Uterus (tissue), 4 donors: Measurements from ENCODE around the gene GOLGA8H. TPM values are rescaled to one million over a fixed set of nuclear protein-coding genes. Genes with fewer than 3 reads are reported as not detected.
"Not testable (repeated sequence)": the region's sequence is repeated elsewhere in the genome, so short reads cannot be mapped to it uniquely, and the experiment has no call there.

ENCODE experiments used
- DNase-seq, 2 donors: peaks; one replicate each; pipeline ENCODE4 v3.0.0-alpha.2; 2019 to 2020
- H3K27ac ChIP-seq, 2 donors: fragments of 200-600 bp; sonication (generic); 1 replicate in 1 of 2; 2 replicates in 1 of 2; pipeline ENCODE4 v1.5.1; 2016 to 2018
- H3K27me3 ChIP-seq, 2 donors: fragments of 200-600 bp; sonication (generic); one replicate each; pipeline ENCODE4 v1.5.1; 2018 to 2019; ENCODE audit warnings: control low read depth in 1 of 2
- H3K36me3 ChIP-seq, 2 donors: fragments of 200-600 bp; sonication (generic); one replicate each; pipeline ENCODE4 v1.5.1; 2019; ENCODE audit warnings: control low read depth in 1 of 2
- H3K4me1 ChIP-seq, 2 donors: fragments of 200-600 bp; sonication (generic); one replicate each; pipeline ENCODE4 v1.5.1; 2018 to 2019; ENCODE audit warnings: control low read depth in 1 of 2
- H3K4me3 ChIP-seq, 2 donors: fragments of 200-600 bp; sonication (generic); 1 replicate in 1 of 2; 2 replicates in 1 of 2; pipeline ENCODE4 v1.5.1; 2018 to 2019; ENCODE audit warnings: mild to moderate bottlenecking in 1 of 2
- H3K9me3 ChIP-seq, 2 donors: fragments of 200-600 bp; sonication (generic); one replicate each; pipeline ENCODE4 v1.5.1; 2019; ENCODE audit warnings: control low read depth in 1 of 2
- CTCF ChIP-seq, 4 experiments: fragments of 200-600 bp in 2 of 4; fragments of 450-650 bp in 2 of 4; sonication (generic) in 2 of 4; IDR thresholded peaks; one replicate each; pipeline ENCODE4 v1.5.1; 2016 to 2019; ENCODE audit warnings: antibody characterized with exemption in 4 of 4, mild to moderate bottlenecking in 2 of 4, moderate library complexity in 1 of 4
- intact Hi-C: fragments of 100-400 bp; cut with DNase I; formaldehyde crosslinking; loops from one replicate; pipeline ENCODE4 v1.15.1; 2023; ENCODE audit warnings: low total_unique reads
- total RNA-seq, 4 donors: library from RNA; depleted of rRNA in 3 of 4; stranded (reverse); fragments of >200 nt in 3 of 4; gene quantifications; one replicate each; pipeline versions ENCODE4 v1.1.0 to v1.2.4, GENCODE V29; 2014 to 2023
- donor health status: DM: yes; HTN: yes; CAD: no.

The GOLGA8H gene
- total RNA-seq = 1 to 10 TPM in 1 of 4 donors, under 1 TPM in 1, not detected in 2; 0.24 to 1.7 TPM

- H3K4me1 ChIP-seq, H3K27ac ChIP-seq, H3K36me3 ChIP-seq, H3K9me3 ChIP-seq, DNase-seq, intact Hi-C loops, H3K27me3 ChIP-seq, H3K4me3 ChIP-seq: not testable (repeated sequence)
These were observed at the start of gene GOLGA8H for GRCh38 chr15:30603796-30604195. Gene GOLGA8H, plus strand, starts transcription at chr15:30604028. Its CDS starts 98 bp downstream, at chr15:30604126.

GRCh38 chr15:30566949-30567348, 36.9 kb upstream of the GOLGA8H start:
- TF ChIP-seq CTCF (IDR thresholded peaks at IDR 0.05) = peak in 2 of 4 experiments; percentile 23 to 24
- H3K36me3 ChIP-seq, intact Hi-C loops, H3K27ac ChIP-seq, DNase-seq, H3K4me1 ChIP-seq, H3K9me3 ChIP-seq, H3K4me3 ChIP-seq, H3K27me3 ChIP-seq: not testable (repeated sequence)

- H3K27ac ChIP-seq, DNase-seq, H3K9me3 ChIP-seq, H3K36me3 ChIP-seq, intact Hi-C loops, H3K27me3 ChIP-seq, H3K4me1 ChIP-seq: not testable (repeated sequence)
- peak overlapping the region in 1 of 2 donors; percentile 26 for H3K4me3 ChIP-seq
These were observed 30.8 kb upstream of the GOLGA8H start for GRCh38 chr15:30573012-30573491.

- intact Hi-C loops, H3K4me1 ChIP-seq, H3K27me3 ChIP-seq, H3K36me3 ChIP-seq, H3K4me3 ChIP-seq, DNase-seq, H3K9me3 ChIP-seq, H3K27ac ChIP-seq: not testable (repeated sequence)
These were observed 24.3 kb upstream of the GOLGA8H start for GRCh38 chr15:30579394-30579970.

- H3K4me1 ChIP-seq, H3K9me3 ChIP-seq, H3K27ac ChIP-seq, H3K36me3 ChIP-seq, intact Hi-C loops, H3K27me3 ChIP-seq, H3K4me3 ChIP-seq, DNase-seq: not testable (repeated sequence)
These were observed 23.1 kb upstream of the GOLGA8H start for GRCh38 chr15:30580716-30581115.

GRCh38 chr15:30598953-30599352, 4.9 kb upstream of the GOLGA8H start:
- H3K27me3 ChIP-seq, H3K9me3 ChIP-seq, intact Hi-C loops, H3K4me3 ChIP-seq, H3K36me3 ChIP-seq, H3K4me1 ChIP-seq, H3K27ac ChIP-seq, DNase-seq: not testable (repeated sequence)
- peak; percentile 7 to 41 (median 26) for TF ChIP-seq CTCF (IDR thresholded peaks at IDR 0.05)

- H3K4me1 ChIP-seq, H3K27me3 ChIP-seq, H3K27ac ChIP-seq, H3K4me3 ChIP-seq, DNase-seq, H3K36me3 ChIP-seq, intact Hi-C loops, H3K9me3 ChIP-seq: not testable (repeated sequence)
These were observed 8.4 kb downstream of the GOLGA8H start for GRCh38 chr15:30612271-30612670.

GRCh38 chr15:30621342-30621741, 17.5 kb downstream of the GOLGA8H start:
- H3K36me3 ChIP-seq, H3K4me3 ChIP-seq, intact Hi-C loops, DNase-seq, H3K27ac ChIP-seq, H3K9me3 ChIP-seq, H3K27me3 ChIP-seq, H3K4me1 ChIP-seq: not testable (repeated sequence)
- peak in 1 of 4 experiments; percentile 10 for TF ChIP-seq CTCF (IDR thresholded peaks at IDR 0.05)
